Right lobe of liver (tissue), 6 donors: Measurements from ENCODE around the gene CENPU. TPM values are rescaled to one million over a fixed set of nuclear protein-coding genes. Genes with fewer than 3 reads are reported as not detected.

ENCODE experiments used
- ATAC-seq, 4 donors: fragments of 200-7000 bp; cut with Tn5 transposase; one replicate each; pipeline ENCODE4 v1.9.1; 2020; ENCODE audit warnings: mild to moderate bottlenecking in 4 of 4, moderate library complexity in 4 of 4
- DNase-seq, 3 donors: peaks; one replicate each; pipeline ENCODE4 v3.0.0-alpha.2; 2020
- H3K27ac ChIP-seq, 3 donors: fragments of 200-600 bp; one replicate each; pipeline ENCODE4 v1.8.0; 2022
- H3K27me3 ChIP-seq, 2 donors: fragments of 200-600 bp; one replicate each; pipeline ENCODE4 v1.8.0; 2022
- H3K36me3 ChIP-seq, 4 donors: fragments of 200-600 bp; sonication (generic) in 1 of 4; one replicate each; pipeline versions ENCODE4 v1.5.1 to v1.8.0; 2017 to 2022; ENCODE audit warnings: control low read depth in 1 of 4
- H3K4me1 ChIP-seq, 4 donors: fragments of 200-600 bp; sonication (generic) in 1 of 4; one replicate each; pipeline versions ENCODE4 v1.5.1 to v1.8.0; 2017 to 2022; ENCODE audit warnings: control low read depth in 1 of 4
- H3K4me3 ChIP-seq, 3 donors: fragments of 200-600 bp; one replicate each; pipeline ENCODE4 v1.8.0; 2022
- H3K9me3 ChIP-seq, 4 donors: fragments of 200-600 bp; sonication (generic) in 1 of 4; one replicate each; pipeline versions ENCODE4 v1.5.1 to v1.8.0; 2017 to 2022; ENCODE audit warnings: control low read depth in 1 of 4
- POLR2A ChIP-seq: fragments of 450-650 bp; IDR thresholded peaks from one replicate; pipeline ENCODE4 v1.6.1; 2017; ENCODE audit warnings: antibody characterized with exemption, mild to moderate bottlenecking
- WGBS: methylation state at CpG from one replicate; pipeline ENCODE4 v1.1.6; 2018; ENCODE audit warnings: low coverage, low lambda C conversion rate; ENCODE audit not compliant: insufficient coverage; ENCODE audit errors: missing lambda C conversion rate; 5-methylcytosine and 5-hydroxymethylcytosine counted together
- intact Hi-C, 2 donors: fragments of 100-400 bp; cut with DNase I; formaldehyde crosslinking; loops; one replicate each; pipeline versions ENCODE4 v1.11.2 to v1.14.1; 2022
- total RNA-seq, 6 experiments: library from RNA; depleted of rRNA in 2 of 6; stranded (reverse); fragments of >200 nt in 2 of 6; fragmentation: NEBNext Ultra II Directional in 3 of 6; extraction: Animal tissue kit (Norgen Biotek cat#: 25700) in 3 of 6; gene quantifications; one replicate each; pipeline versions ENCODE4 v1.1.0 to v1.2.4, GENCODE V29; 2016 to 2023
- TF ChIP-seq, protein P1 (sequence below), 4 donors: fragments of 200-600 bp in 3 of 4; fragments of 450-650 bp in 1 of 4; IDR thresholded peaks; one replicate each; pipeline versions ENCODE4 v1.5.1 to v1.8.0; 2016 to 2022; ENCODE audit warnings: antibody characterized with exemption in 4 of 4, mild to moderate bottlenecking in 2 of 4
- donor health status: DM: no; HTN: yes; CAD: no.
- donor health status: DM: no; HTN: no; CAD: no.
- donor health status: DM: no; HTN: no; CAD: no.
- donor health status: DM: no; HTN: yes; CAD: no.
- donor health status: DM: no; HTN: yes; CAD: no.

CENPU gene
- total RNA-seq, 6 experiments from 2014 or later: 0.84 to 10.0 (median 1.5) TPM

DNA sequence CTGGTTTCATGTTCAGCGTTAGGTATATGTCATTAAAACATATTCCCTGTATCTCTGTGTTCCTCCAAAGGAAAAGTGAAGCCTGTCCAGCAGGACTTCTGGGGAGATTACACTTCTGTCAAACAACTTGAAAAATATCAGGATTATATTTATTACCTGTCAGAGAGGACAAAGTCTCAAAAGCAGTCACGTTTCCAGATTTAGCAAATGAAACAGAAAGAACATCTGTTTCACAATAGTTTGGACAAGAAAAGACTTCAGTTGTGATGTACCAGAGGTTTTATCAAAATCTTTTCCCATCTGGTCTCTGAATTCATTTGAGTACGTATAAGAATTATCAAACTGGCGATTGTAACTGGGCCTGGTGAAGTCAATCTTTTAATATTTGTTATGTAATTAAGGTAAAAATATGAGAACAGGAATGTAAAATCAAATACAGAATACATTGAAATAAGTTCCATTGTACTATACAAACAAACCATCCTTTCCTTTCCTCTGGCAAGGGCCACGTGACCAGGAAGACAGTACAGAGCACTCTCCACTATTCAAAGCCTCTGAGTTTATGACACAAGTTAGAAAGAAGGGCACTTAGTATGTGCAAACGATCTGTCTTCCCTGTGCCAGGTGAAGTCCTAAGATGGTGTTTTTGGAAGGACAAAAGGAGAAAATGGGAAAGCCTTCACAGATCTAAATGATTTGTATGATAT is 87.8 kb downstream of the CENPU start:
- no peaks in the 10 kb centered on the region for H3K27me3 ChIP-seq
- 45% methylated on average over 6 of the region's 6 CpGs for WGBS
- TF ChIP-seq, protein P1, sequence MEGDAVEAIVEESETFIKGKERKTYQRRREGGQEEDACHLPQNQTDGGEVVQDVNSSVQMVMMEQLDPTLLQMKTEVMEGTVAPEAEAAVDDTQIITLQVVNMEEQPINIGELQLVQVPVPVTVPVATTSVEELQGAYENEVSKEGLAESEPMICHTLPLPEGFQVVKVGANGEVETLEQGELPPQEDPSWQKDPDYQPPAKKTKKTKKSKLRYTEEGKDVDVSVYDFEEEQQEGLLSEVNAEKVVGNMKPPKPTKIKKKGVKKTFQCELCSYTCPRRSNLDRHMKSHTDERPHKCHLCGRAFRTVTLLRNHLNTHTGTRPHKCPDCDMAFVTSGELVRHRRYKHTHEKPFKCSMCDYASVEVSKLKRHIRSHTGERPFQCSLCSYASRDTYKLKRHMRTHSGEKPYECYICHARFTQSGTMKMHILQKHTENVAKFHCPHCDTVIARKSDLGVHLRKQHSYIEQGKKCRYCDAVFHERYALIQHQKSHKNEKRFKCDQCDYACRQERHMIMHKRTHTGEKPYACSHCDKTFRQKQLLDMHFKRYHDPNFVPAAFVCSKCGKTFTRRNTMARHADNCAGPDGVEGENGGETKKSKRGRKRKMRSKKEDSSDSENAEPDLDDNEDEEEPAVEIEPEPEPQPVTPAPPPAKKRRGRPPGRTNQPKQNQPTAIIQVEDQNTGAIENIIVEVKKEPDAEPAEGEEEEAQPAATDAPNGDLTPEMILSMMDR (IDR thresholded peaks at IDR 0.05): no peak
- no peak for TF ChIP-seq POLR2A
- H3K4me1 ChIP-seq: peaks cover 0 to 42% (median 17%) of the 10 kb centered on the region in 4 donors
- no peak overlapping the region for H3K4me3 ChIP-seq
- H3K27ac ChIP-seq: peak overlapping the region in 2 of 3 donors; percentile 10 to 19
- ATAC-seq: no peak
- no peaks in the 10 kb centered on the region for H3K36me3 ChIP-seq
- no peak for DNase-seq
- intact Hi-C loops: no loop called here
- no peaks in the 10 kb centered on the region for H3K9me3 ChIP-seq

GRCh38 chr4:184644553-184645307 is 89.2 kb downstream of the CENPU start:
- Histone ChIP-seq H3K4me3 (no peak overlapping the region), H3K27ac (no peak overlapping the region), H3K27me3 (no peaks in the 10 kb centered on the region), H3K4me1 (peaks cover 0 to 34% (median 16%) of the 10 kb centered on the region in 4 donors), H3K9me3 (no peaks in the 10 kb centered on the region), H3K36me3 (no peaks in the 10 kb centered on the region)
- WGBS: 84% methylated on average over 9 of the region's 9 CpGs
- TF ChIP-seq, protein P1 (IDR thresholded peaks at IDR 0.05): no peak
- TF ChIP-seq POLR2A: no peak
- DNase-seq: no peak
- ATAC-seq: no peak
- intact Hi-C loops: no loop called here

Other genes starting within 250 kb of the CENPU start
- gene CASP3, start 84.6 kb downstream of the CENPU start, total RNA-seq: 10 to 100 TPM in 5 of 6 experiments, 1 to 10 TPM in 1; 9.6 to 19.6 (median 13.2) TPM
- gene PRIMPOL, start 84.4 kb downstream of the CENPU start, total RNA-seq: 1 to 10 TPM; 4.0 to 8.7 (median 5.7) TPM
- 1,000 to 10,000 TPM in 1 of 6 experiments, 100 to 1,000 TPM in 5; 544 to 1,154 (median 743) TPM for gene ACSL1, start 91.9 kb upstream of the CENPU start, total RNA-seq